OCI-LY3 (cell line): Measurements from ENCODE around the gene BPIFB3.

Experiments
- H2AFZ ChIP-seq: fragments of 200-600, 300-600 bp; shearing (Covaris generic); 2 replicates; pipeline ENCODE4 v1.6.0; 2014; ENCODE audit warnings: antibody characterized with exemption, low read depth, low read length
- H3K27ac ChIP-seq: fragments of 200-600, 300-600 bp; sonication (generic); 2 replicates; pipeline ENCODE4 v1.5.1; 2014; ENCODE audit warnings: mild to moderate bottlenecking, low read length, moderate library complexity, mixed read lengths
- H3K27me3 ChIP-seq: fragments of 200-600, 300-600 bp; sonication (generic); 2 replicates; pipeline ENCODE4 v1.6.1; 2014; ENCODE audit warnings: low read depth, low read length, mixed read lengths
- H3K36me3 ChIP-seq: fragments of 200-600, 300-600 bp; sonication (generic); replicated peaks from 2 replicates; pipeline ENCODE3; 2014; ENCODE audit warnings: low read depth, low read length, mixed read lengths
- H3K4me1 ChIP-seq: fragments of 300-600, 200-600 bp; sonication (generic); 2 replicates; pipeline ENCODE4 v1.6.1; 2014; ENCODE audit warnings: low read length, mixed read lengths
- H3K4me2 ChIP-seq: fragments of 200-600, 300-600 bp; sonication (generic); 2 replicates; pipeline ENCODE4 v1.6.1; 2014; ENCODE audit warnings: low read length, mixed read lengths
- H3K4me3 ChIP-seq: fragments of 300-600, 200-600 bp; sonication (generic); 2 replicates; pipeline ENCODE4 v1.5.1; 2014; ENCODE audit warnings: antibody characterized with exemption, mild to moderate bottlenecking, low read length, moderate library complexity
- H3K79me2 ChIP-seq: fragments of 300-600, 200-600 bp; shearing (Covaris generic); 2 replicates; pipeline ENCODE4 v1.6.1; 2014; ENCODE audit warnings: mild to moderate bottlenecking, low read length, mixed read lengths
- H3K9ac ChIP-seq: fragments of 300-600, 200-600 bp; shearing (Covaris generic); 2 replicates; pipeline ENCODE4 v1.6.0; 2014; ENCODE audit warnings: mild to moderate bottlenecking, low read length, moderate library complexity
- H3K9me3 ChIP-seq: fragments of 200-600, 300-600 bp; shearing (Covaris generic); 2 replicates; pipeline ENCODE4 v1.6.1; 2014; ENCODE audit warnings: low read length, mixed read lengths; ENCODE audit not compliant: insufficient read depth
- H4K20me1 ChIP-seq: fragments of 200-600, 300-600 bp; sonication (generic); 2 replicates; pipeline ENCODE4 v1.6.1; 2016; ENCODE audit warnings: low read length, mixed read lengths; ENCODE audit not compliant: insufficient read depth
- CTCF ChIP-seq: fragments of 200-600, 300-600 bp; sonication (generic); IDR thresholded peaks from 2 replicates; pipeline ENCODE4 v1.5.1; 2014; ENCODE audit warnings: antibody characterized with exemption, low read length, low read depth
- EZH2phosphoT487 ChIP-seq: fragments of 200-600 bp; shearing (Covaris generic); IDR thresholded peaks from 2 replicates; pipeline ENCODE4 v1.6.1; 2018; ENCODE audit warnings: antibody characterized with exemption, mixed run types, low read depth

BPIFB3 gene

GRCh38 chr20:33012327-33013189 lies 41.1 kb upstream of the BPIFB3 start:
- Histone ChIP-seq H4K20me1 (no peaks in the 10 kb centered on the region), H2AFZ (no peak overlapping the region), H3K9ac (no peak overlapping the region), H3K9me3 (no peaks in the 10 kb centered on the region), H3K36me3 (no peaks in the 10 kb centered on the region), H3K27ac (no peak overlapping the region), H3K27me3 (peaks cover 21% of the 10 kb centered on the region), H3K4me1 (no peaks in the 10 kb centered on the region), H3K4me2 (no peak overlapping the region), H3K4me3 (no peak overlapping the region), H3K79me2 (no peaks in the 10 kb centered on the region)
- TF ChIP-seq EZH2phosphoT487 (no peak), CTCF (no peak)

GRCh38 chr20:33013701-33014326 lies 39.9 kb upstream of the BPIFB3 start:
- Histone ChIP-seq H3K9me3 (no peaks in the 10 kb centered on the region), H3K27ac (no peak overlapping the region), H3K79me2 (no peaks in the 10 kb centered on the region), H3K4me2 (no peak overlapping the region), H3K4me1 (no peaks in the 10 kb centered on the region), H3K9ac (no peak overlapping the region), H3K36me3 (no peaks in the 10 kb centered on the region), H3K4me3 (no peak overlapping the region), H2AFZ (no peak overlapping the region), H4K20me1 (no peaks in the 10 kb centered on the region), H3K27me3 (peaks cover 21% of the 10 kb centered on the region)
- no peak for TF ChIP-seq EZH2phosphoT487
- no peak for TF ChIP-seq CTCF

- Histone ChIP-seq H3K79me2 (no peaks in the 10 kb centered on the region), H3K4me1 (no peaks in the 10 kb centered on the region), H3K36me3 (no peaks in the 10 kb centered on the region), H3K4me3 (no peak overlapping the region), H2AFZ (no peak overlapping the region), H3K27me3 (peaks cover 21% of the 10 kb centered on the region), H3K27ac (no peak overlapping the region), H3K9ac (no peak overlapping the region), H4K20me1 (no peaks in the 10 kb centered on the region), H3K4me2 (no peak overlapping the region), H3K9me3 (no peaks in the 10 kb centered on the region)
- no peak for TF ChIP-seq CTCF
- no peak for TF ChIP-seq EZH2phosphoT487
Measured at GRCh38 chr20:33014336-33015113, 39.2 kb upstream of the BPIFB3 start.

GRCh38 chr20:33015114-33015484 lies 38.6 kb upstream of the BPIFB3 start:
- Histone ChIP-seq H3K79me2 (no peaks in the 10 kb centered on the region), H3K9ac (no peak overlapping the region), H3K4me3 (no peak overlapping the region), H3K9me3 (no peaks in the 10 kb centered on the region), H3K4me2 (no peak overlapping the region), H3K27ac (no peak overlapping the region), H3K27me3 (peaks cover 21% of the 10 kb centered on the region), H3K36me3 (no peaks in the 10 kb centered on the region), H4K20me1 (no peaks in the 10 kb centered on the region), H2AFZ (no peak overlapping the region), H3K4me1 (no peaks in the 10 kb centered on the region)
- TF ChIP-seq CTCF (no peak), EZH2phosphoT487 (no peak)
